Caco-2 (cell line): ENCODE data around the gene SH3RF1. TPM values are rescaled to one million over a fixed set of nuclear protein-coding genes. Genes with fewer than 3 reads are reported as not detected.

Experiments used
- BruUV-seq: library from RNA; stranded (reverse); fragments of 400-500 nt; replicated peaks from 2 replicates; lab custom pipeline; 2021; lab: Mats Ljungman, UMichigan
- CTCF ChIA-PET: fragments of 300-600 bp; sonication (Branson Sonifier 250); formaldehyde crosslinking; loops from one replicate; lab custom pipeline; 2022; ENCODE audit warnings: antibody characterized with exemption; lab: Charles Lee
- POLR2A ChIA-PET: fragments of 300-600 bp; sonication (Branson Sonifier 250); formaldehyde crosslinking; loops from one replicate; lab custom pipeline; 2022; ENCODE audit warnings: antibody characterized with exemption; lab: Charles Lee
- DNase-seq, 2 experiments: peaks; one replicate each; pipeline versions ENCODE4 v3.0.0 to v3.0.0-alpha.2; 2020 to 2022
- H3K27me3 ChIP-seq: replicated peaks from 2 replicates; pipeline ENCODE4 v1.6.0; 2011; ENCODE audit warnings: low read length; ENCODE audit not compliant: control insufficient read depth, insufficient read depth
- H3K36me3 ChIP-seq: 2 replicates; pipeline ENCODE4 v1.5.1; 2011; ENCODE audit warnings: low read length; ENCODE audit not compliant: control insufficient read depth, insufficient read depth
- H3K4me1 ChIP-seq: fragments of 250-450 bp; sonication (Bioruptor Pico); 2 replicates; pipeline ENCODE4 v1.5.1; 2020; ENCODE audit warnings: mild to moderate bottlenecking
- H3K4me3 ChIP-seq: 2 replicates; pipeline ENCODE4 v1.5.1; 2011; ENCODE audit warnings: low read depth, mild to moderate bottlenecking, control low read depth, low read length
- H3K9me3 ChIP-seq: fragments of 250-450 bp; sonication (Bioruptor Pico); 2 replicates; pipeline ENCODE4 v1.5.1; 2020; ENCODE audit warnings: mild to moderate bottlenecking, moderate library complexity
- H3K27ac Mint-ChIP-seq: one replicate; pipeline ENCODE4 v1.8.0; 2022; ENCODE audit warnings: mixed read lengths; ENCODE audit not compliant: unreplicated experiment
- H3K27me3 Mint-ChIP-seq: one replicate; pipeline ENCODE4 v1.8.0; 2022; ENCODE audit warnings: mixed read lengths; ENCODE audit not compliant: insufficient read depth, unreplicated experiment
- H3K36me3 Mint-ChIP-seq: one replicate; pipeline ENCODE4 v1.8.0; 2022; ENCODE audit warnings: mild to moderate bottlenecking, mixed read lengths; ENCODE audit not compliant: insufficient read depth, unreplicated experiment
- H3K4me1 Mint-ChIP-seq: one replicate; pipeline ENCODE4 v1.8.0; 2022; ENCODE audit warnings: low read depth, mixed read lengths; ENCODE audit not compliant: unreplicated experiment
- H3K4me3 Mint-ChIP-seq: one replicate; pipeline ENCODE4 v1.8.0; 2022; ENCODE audit warnings: mild to moderate bottlenecking, moderate library complexity, mixed read lengths; ENCODE audit not compliant: unreplicated experiment
- H3K9me3 Mint-ChIP-seq: one replicate; pipeline ENCODE4 v1.8.0; 2022; ENCODE audit warnings: mixed read lengths; ENCODE audit not compliant: unreplicated experiment
- intact Hi-C: fragments of 100-400 bp; cut with micrococcal nuclease; formaldehyde crosslinking; loops from one replicate; pipeline ENCODE4 v1.10.0; 2022; ENCODE audit not compliant: unreplicated experiment
- total RNA-seq: library from RNA; stranded (reverse); gene quantifications from 2 replicates; pipeline ENCODE4 v1.2.3, GENCODE V29; 2022
- TF ChIP-seq, protein P1 (sequence below), 2 experiments: fragments of 200-600 bp in 1 of 2; IDR thresholded peaks; 1 replicate in 1 of 2; 2 replicates in 1 of 2; pipeline versions ENCODE4 v1.5.1 to v1.8.0; 2011 to 2022; ENCODE audit warnings: antibody characterized with exemption in 1 of 2, control low read depth in 1 of 2, inconsistent platforms in 1 of 2, low read depth in 1 of 2, low read length in 1 of 2, mild to moderate bottlenecking in 1 of 2, moderate library complexity in 1 of 2; ENCODE audit not compliant: insufficient read depth in 1 of 2, severe bottlenecking in 1 of 2, unreplicated experiment in 1 of 2

SH3RF1 gene
- total RNA-seq, 1 experiment from 2014 or later, result 25.1 TPM

- Histone ChIP-seq H3K27me3 (no peaks in the 10 kb centered on the region), H3K4me3 (no peak overlapping the region), H3K36me3 (no peaks in the 10 kb centered on the region), H3K9me3 (no peaks in the 10 kb centered on the region), H3K4me1 (peaks cover 10% of the 10 kb centered on the region)
- ChIA-PET CTCF (no interaction called here), POLR2A (no interaction called here)
- DNase-seq, result no peak
- intact Hi-C loops, result no loop called here
- Mint-ChIP-seq H3K36me3 (peaks cover 13% of the 10 kb centered on the region), H3K9me3 (no peaks in the 10 kb centered on the region), H3K27ac (no peak overlapping the region), H3K4me3 (no peak overlapping the region), H3K27me3 (no peaks in the 10 kb centered on the region), H3K4me1 (peaks cover 24% of the 10 kb centered on the region)
- TF ChIP-seq, protein P1, sequence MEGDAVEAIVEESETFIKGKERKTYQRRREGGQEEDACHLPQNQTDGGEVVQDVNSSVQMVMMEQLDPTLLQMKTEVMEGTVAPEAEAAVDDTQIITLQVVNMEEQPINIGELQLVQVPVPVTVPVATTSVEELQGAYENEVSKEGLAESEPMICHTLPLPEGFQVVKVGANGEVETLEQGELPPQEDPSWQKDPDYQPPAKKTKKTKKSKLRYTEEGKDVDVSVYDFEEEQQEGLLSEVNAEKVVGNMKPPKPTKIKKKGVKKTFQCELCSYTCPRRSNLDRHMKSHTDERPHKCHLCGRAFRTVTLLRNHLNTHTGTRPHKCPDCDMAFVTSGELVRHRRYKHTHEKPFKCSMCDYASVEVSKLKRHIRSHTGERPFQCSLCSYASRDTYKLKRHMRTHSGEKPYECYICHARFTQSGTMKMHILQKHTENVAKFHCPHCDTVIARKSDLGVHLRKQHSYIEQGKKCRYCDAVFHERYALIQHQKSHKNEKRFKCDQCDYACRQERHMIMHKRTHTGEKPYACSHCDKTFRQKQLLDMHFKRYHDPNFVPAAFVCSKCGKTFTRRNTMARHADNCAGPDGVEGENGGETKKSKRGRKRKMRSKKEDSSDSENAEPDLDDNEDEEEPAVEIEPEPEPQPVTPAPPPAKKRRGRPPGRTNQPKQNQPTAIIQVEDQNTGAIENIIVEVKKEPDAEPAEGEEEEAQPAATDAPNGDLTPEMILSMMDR (IDR thresholded peaks at IDR 0.05; ENCODE audit: insufficient read depth in 1 of 2, low read depth in 1 of 2, low read length in 1 of 2, severe bottlenecking in 1 of 2, unreplicated experiment in 1 of 2), result no peak
- no TSS peak for BruUV-seq
Observed at GRCh38 chr4:169231647-169232262, 39.0 kb downstream of the SH3RF1 start.

- no peak overlapping the region for H3K27ac Mint-ChIP-seq
Observed at GRCh38 chr4:169229571-169230028, 41.2 kb downstream of the SH3RF1 start.

GRCh38 chr4:169228076-169228475, 42.7 kb downstream of the SH3RF1 start:
- H3K4me3 ChIP-seq, result no peak overlapping the region
- H3K4me1 ChIP-seq, result peaks cover 16% of the 10 kb centered on the region
- H3K9me3 ChIP-seq, result no peaks in the 10 kb centered on the region
- intact Hi-C loops, result no loop called here
- Mint-ChIP-seq H3K4me1 (peaks cover 18% of the 10 kb centered on the region), H3K4me3 (no peak overlapping the region), H3K36me3 (peaks cover 12% of the 10 kb centered on the region), H3K27me3 (no peaks in the 10 kb centered on the region), H3K27ac (no peak overlapping the region), H3K9me3 (no peaks in the 10 kb centered on the region)
- H3K27me3 ChIP-seq, result no peaks in the 10 kb centered on the region
- TF ChIP-seq, protein P1 (IDR thresholded peaks at IDR 0.05; ENCODE audit: insufficient read depth in 1 of 2, low read depth in 1 of 2, low read length in 1 of 2, severe bottlenecking in 1 of 2, unreplicated experiment in 1 of 2), result no peak
- no peaks in the 10 kb centered on the region for H3K36me3 ChIP-seq
- no TSS peak for BruUV-seq
- CTCF ChIA-PET, result no interaction called here
- no peak for DNase-seq
- POLR2A ChIA-PET, result no interaction called here

More at GRCh38 chr4:169229571-169230028, 41.2 kb downstream of the SH3RF1 start:
- peaks cover 19% of the 10 kb centered on the region for H3K4me1 ChIP-seq
- Mint-ChIP-seq H3K36me3 (peaks cover 12% of the 10 kb centered on the region), H3K4me1 (peaks cover 18% of the 10 kb centered on the region), H3K27me3 (no peaks in the 10 kb centered on the region), H3K4me3 (no peak overlapping the region), H3K9me3 (no peaks in the 10 kb centered on the region)
- no peak overlapping the region for H3K4me3 ChIP-seq
- TF ChIP-seq, protein P1 (IDR thresholded peaks at IDR 0.05; ENCODE audit: insufficient read depth in 1 of 2, low read depth in 1 of 2, low read length in 1 of 2, severe bottlenecking in 1 of 2, unreplicated experiment in 1 of 2), result no peak
- BruUV-seq, result no TSS peak
- no peak for DNase-seq
- POLR2A ChIA-PET, result no interaction called here
- CTCF ChIA-PET, result no interaction called here
- no peaks in the 10 kb centered on the region for H3K27me3 ChIP-seq
- H3K36me3 ChIP-seq, result no peaks in the 10 kb centered on the region
- H3K9me3 ChIP-seq, result no peaks in the 10 kb centered on the region
- intact Hi-C loops, result no loop called here
